GM18507 (cell line): ENCODE results near the gene NDUFB2.
"Not testable (repeated sequence)": the region's sequence is repeated elsewhere in the genome, so short reads cannot be mapped to it uniquely, and the experiment has no call there.

ENCODE experiments used
- DNase-seq: peaks from one replicate; pipeline ENCODE4 v3.0.0; 2011; ENCODE audit warnings: low read depth; ENCODE audit not compliant: insufficient read length; ENCODE audit errors: extremely low spot score
- FAIRE-seq: peaks from 2 replicates; lab custom pipeline; 2011; peaks lifted over from hg19 to GRCh38; lab: Jason Lieb, UNC

The NDUFB2 gene

GRCh38 chr7:140723006-140723405, 26.5 kb downstream of the NDUFB2 start:
- DNase-seq (no peak), FAIRE-seq (no peak)

DNA sequence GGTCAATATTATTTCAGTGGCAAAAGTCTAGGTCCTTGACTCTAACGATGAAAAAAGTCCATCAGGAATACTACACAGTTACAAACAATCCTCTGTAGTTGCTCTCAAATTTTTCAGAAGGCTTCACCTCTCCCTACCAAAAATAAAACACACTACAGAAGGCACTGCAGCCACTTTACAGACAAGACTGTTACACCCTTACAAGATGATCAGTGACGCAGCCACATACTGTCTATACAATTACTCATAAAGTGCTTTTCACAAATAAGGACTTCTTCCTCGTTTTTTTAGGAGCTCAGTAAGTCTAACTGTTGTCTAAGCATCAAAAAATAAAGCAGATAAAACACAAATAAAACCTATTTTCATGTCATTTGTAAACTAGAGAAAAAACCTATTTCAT, 27.1 kb downstream of the NDUFB2 start:
- FAIRE-seq (no peak), DNase-seq (no peak)

DNA sequence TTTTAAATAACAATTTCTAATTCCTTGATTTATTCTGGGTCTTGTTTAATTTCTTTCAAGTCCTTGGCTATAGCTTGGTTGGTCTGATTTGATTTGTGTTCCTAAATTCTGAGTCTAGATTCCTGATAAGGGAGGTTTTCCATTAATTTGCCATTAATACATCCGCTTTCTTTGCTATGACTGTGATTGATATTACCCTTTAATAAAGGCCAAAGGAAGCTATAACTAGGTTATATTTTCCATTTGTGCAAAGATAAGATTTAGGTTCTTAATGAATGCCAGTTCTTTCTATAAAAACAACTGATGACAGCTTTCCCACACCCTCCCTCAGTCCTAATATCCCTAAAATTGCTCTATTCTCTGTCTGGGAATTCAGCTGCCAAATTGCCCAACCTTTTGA, 28.2 kb downstream of the NDUFB2 start:
- FAIRE-seq (no peak), DNase-seq (no peak)

- DNase-seq = no peak
- no peak for FAIRE-seq
Measured at GRCh38 chr7:140726281-140726680, 29.8 kb downstream of the NDUFB2 start.

DNA sequence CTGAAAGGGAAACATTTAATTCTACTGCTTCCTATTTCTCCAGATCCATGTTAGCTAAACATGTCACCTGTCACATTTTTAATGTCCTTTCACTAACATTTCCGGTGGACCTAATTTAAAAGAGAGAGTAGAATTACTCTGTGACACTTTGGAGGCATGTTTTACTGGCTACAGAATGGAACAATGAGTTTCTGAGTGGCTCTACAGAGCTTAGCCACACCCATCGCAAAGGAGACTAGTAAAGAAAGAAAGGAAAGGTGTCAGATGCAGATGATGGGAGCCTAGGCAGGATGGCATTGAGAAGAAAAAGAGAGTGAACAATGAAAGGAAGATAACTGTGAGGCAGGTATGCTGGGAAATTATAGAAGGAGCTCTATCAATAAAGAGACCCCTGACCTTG, 35.9 kb downstream of the NDUFB2 start:
- no peak for DNase-seq
- FAIRE-seq = no peak

- no peak for FAIRE-seq
- DNase-seq = no peak
Measured at GRCh38 chr7:140734096-140734495, 37.6 kb downstream of the NDUFB2 start.

- FAIRE-seq (no peak), DNase-seq (no peak)
Measured at GRCh38 chr7:140734729-140735128, 38.2 kb downstream of the NDUFB2 start.

- FAIRE-seq (no peak), DNase-seq (no peak)
Measured at GRCh38 chr7:140738280-140738679, 41.8 kb downstream of the NDUFB2 start.

DNA sequence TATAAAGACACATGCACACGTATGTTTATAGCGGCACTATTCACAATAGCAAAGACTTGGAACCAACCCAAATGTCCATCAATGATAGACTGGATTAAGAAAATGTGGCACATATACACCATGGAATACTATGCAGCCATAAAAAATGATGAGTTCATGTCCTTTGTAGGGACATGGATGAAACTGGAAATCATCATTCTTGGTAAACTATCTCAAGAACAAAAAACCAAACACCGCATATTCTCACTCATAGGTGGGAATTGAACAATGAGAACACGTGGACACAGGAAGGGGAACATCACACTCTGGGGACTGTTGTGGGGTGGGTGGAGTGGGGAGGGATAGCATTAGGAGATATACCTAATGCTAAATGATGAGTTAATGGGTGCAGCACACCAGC, 46.7 kb downstream of the NDUFB2 start:
- not testable (repeated sequence) for DNase-seq, FAIRE-seq

GRCh38 chr7:140744005-140744404, 47.5 kb downstream of the NDUFB2 start:
- DNase-seq = no peak

GRCh38 chr7:140745266-140746058, 49.0 kb downstream of the NDUFB2 start:
- DNase-seq = no peak
- FAIRE-seq = no peak

More at GRCh38 chr7:140744005-140744404, 47.5 kb downstream of the NDUFB2 start:
- no peak for FAIRE-seq

- FAIRE-seq (no peak), DNase-seq (no peak)
Measured at GRCh38 chr7:140746751-140747150, 50.2 kb downstream of the NDUFB2 start.

GRCh38 chr7:140752533-140752932, 56.0 kb downstream of the NDUFB2 start:
- no peak for DNase-seq
- FAIRE-seq = peak; percentile 49

GRCh38 chr7:140754506-140754905, 58.0 kb downstream of the NDUFB2 start:
- no peak for DNase-seq
- FAIRE-seq = no peak
